Epithelial cell of esophagus (primary cell): Measurements from ENCODE around the gene NEK10.
"Not testable (repeated sequence)": the region's sequence is repeated elsewhere in the genome, so short reads cannot be mapped to it uniquely, and the experiment has no call there.

Experiments used
- DNase-seq: peaks from one replicate; pipeline ENCODE4 v3.0.0; 2010; ENCODE audit warnings: low read depth
- H3K4me3 ChIP-seq: 2 replicates; pipeline ENCODE4 v1.5.1; 2011; ENCODE audit warnings: mild to moderate bottlenecking, low read length, control low read depth
- TF ChIP-seq, protein P1 (sequence below): IDR thresholded peaks from 2 replicates; pipeline ENCODE4 v1.5.1; 2011; ENCODE audit warnings: low read depth, mild to moderate bottlenecking, low read length, control low read depth, inconsistent platforms; ENCODE audit not compliant: insufficient read depth; ENCODE audit errors: missing control alignments

Gene NEK10

DNA sequence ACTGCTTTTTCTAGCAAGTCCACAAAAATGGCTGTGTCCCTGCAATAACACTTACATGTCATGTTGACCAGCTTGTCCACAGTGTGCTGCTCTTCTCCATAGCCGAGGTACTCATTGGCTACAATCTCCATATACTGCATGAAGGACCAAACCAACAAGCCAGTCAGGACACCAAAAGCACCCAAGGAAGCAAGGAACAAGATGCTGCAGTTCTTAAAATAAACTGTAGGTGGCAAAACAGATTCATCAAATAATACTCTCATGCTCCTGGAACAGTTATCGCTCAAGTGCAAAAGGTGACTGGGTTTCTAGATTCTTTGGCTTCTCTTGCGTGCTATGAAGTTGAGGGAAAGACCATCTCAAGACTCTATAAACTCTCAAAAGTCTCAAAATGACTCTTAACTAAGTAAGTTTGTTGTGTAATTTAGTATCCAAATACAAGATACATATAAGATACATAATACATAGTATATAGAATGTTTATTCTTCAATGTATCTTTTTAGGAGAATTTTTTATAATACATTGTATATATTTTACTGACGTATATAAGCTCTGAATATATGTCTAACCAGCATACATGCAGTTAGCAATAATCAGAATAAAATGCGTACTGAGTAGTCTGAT is 57.0 kb downstream of the NEK10 start:
- no peak overlapping the region for H3K4me3 ChIP-seq
- TF ChIP-seq, protein P1, sequence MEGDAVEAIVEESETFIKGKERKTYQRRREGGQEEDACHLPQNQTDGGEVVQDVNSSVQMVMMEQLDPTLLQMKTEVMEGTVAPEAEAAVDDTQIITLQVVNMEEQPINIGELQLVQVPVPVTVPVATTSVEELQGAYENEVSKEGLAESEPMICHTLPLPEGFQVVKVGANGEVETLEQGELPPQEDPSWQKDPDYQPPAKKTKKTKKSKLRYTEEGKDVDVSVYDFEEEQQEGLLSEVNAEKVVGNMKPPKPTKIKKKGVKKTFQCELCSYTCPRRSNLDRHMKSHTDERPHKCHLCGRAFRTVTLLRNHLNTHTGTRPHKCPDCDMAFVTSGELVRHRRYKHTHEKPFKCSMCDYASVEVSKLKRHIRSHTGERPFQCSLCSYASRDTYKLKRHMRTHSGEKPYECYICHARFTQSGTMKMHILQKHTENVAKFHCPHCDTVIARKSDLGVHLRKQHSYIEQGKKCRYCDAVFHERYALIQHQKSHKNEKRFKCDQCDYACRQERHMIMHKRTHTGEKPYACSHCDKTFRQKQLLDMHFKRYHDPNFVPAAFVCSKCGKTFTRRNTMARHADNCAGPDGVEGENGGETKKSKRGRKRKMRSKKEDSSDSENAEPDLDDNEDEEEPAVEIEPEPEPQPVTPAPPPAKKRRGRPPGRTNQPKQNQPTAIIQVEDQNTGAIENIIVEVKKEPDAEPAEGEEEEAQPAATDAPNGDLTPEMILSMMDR: peak; percentile 76
- peak; percentile 79 for DNase-seq

DNA sequence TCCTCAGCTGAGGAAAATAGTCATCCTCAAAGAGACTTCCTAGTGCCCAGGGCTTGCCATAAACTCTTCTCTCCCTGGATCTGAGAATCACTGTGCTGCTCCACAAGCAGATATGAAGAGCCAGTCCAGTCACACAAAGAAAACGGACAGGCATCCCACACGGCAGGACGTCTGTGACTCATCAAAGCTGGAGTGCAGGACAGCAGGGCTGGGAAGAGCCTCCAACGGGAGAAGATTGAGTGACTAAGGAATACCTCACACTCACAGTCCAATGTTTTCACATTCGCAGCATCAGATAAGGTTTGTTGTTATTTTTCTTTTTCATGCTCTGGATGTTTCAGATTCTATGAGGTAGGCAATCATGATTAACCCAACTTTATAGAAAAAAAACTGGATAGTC is 57.8 kb downstream of the NEK10 start:
- TF ChIP-seq, protein P1: no peak
- peak; percentile 89 for DNase-seq
- H3K4me3 ChIP-seq: no peak overlapping the region

DNA sequence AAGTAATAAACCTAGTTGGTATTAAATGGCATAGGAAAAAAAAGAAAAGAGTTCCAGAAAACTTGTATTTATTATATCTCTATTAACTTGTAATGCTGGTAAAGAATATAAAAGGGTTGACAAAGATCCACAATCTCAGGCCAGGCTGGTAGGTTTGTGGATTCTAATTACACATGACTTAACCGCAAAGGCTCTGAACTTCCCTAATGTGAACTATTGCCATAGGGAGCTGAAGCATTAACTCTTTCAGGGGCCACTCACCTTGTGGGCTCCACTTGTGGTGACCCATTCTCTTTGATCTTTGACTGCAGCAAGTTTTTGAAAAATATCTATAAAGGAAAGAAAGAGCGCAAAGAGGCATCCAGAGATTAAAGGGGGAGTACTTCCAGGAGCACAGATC is 58.5 kb downstream of the NEK10 start:
- no peak overlapping the region for H3K4me3 ChIP-seq
- TF ChIP-seq, protein P1: no peak
- DNase-seq: no peak

DNA sequence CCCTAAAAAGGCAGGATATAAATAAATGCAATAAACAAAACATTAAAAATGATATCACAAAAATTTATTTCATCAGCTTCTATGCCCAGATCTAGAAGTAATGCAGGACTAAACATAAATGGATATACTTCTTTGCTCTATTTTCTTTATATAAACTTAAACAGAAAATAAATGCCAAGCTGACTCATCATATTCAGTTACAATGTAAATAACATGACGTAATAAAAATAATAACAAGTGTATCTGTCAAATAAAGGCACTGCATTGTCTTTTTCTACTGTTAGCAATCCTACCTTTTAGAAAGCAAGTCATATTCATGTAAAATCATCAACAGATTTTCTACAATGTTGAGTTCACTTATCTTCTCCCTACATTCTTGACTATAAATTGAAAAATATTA is 61.6 kb downstream of the NEK10 start:
- DNase-seq: peak; percentile 27
- no peak overlapping the region for H3K4me3 ChIP-seq
- TF ChIP-seq, protein P1: no peak

DNA sequence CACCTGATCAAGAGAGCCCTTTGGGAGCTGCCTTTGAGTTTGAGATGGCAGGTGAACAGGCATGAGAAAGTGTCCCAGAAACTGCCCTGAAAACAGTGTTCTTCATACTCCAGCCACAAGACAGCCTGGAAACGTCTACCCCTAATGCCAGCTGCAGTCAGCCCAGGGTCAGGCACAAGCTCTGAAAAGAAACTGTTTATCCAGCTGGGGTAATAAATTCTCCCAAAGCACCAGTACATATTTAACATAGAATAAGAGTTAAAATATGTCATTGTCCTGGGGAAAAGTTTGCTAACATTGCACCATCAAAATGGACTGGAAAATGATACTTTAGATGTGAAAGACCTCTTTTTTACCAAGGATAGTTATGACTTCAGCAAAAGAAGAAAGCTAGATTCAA is 66.3 kb downstream of the NEK10 start:
- DNase-seq: no peak
- TF ChIP-seq, protein P1: no peak

DNA sequence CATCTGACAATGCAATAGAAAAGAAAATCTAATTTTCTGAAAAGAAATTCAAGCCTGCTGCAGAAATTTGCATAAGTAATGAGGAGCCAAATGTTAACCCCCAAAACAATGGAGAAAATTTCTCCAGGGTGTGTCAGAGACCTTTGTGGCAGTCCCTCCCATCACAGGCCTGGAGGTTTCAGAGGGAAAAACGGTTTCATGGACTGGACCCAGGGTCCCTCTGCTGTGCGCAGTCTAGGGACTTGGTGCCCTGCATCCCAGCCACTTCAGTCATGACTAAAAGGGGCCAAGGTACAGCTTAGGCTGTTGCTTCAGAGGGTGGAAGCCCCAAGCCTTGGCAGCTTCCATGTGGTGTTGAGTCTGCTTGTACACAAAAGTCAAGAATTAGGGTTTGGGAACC is 70.2 kb downstream of the NEK10 start:
- DNase-seq, H3K4me3 ChIP-seq: not testable (repeated sequence)

More for the DNA sequence above, 66.3 kb downstream of the NEK10 start:
- no peak overlapping the region for H3K4me3 ChIP-seq

DNA sequence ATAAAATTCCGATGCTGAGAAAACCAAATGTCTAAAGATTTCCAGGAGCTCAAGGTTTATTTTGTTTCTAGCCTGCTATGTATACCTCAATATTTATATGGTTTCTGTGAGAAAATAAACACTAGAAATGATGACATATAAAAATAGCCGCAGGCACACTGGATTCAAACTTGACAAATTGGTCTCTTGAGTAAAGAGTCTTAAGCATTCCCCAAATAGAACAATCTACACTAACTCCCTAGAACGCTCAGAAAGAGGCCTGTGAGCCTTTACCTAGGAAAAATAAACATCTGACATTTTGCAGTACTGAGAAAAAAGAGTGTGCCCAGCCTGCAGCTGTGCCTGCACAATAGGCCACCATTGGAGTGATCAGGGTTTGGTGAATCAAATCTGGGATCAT is 75.2 kb downstream of the NEK10 start:
- TF ChIP-seq, protein P1: no peak
- no peak overlapping the region for H3K4me3 ChIP-seq
- peak; percentile 34 for DNase-seq
